GM13977 (cell line): ENCODE data around the gene ACTMAP.

ENCODE experiments used
- DNase-seq: peaks from one replicate; pipeline ENCODE4 v3.0.0; 2012; ENCODE audit warnings: low spot score
- in situ Hi-C: fragments of 300-500 bp; cut with MboI; formaldehyde crosslinking; loops from one replicate; pipeline ENCODE4 v1.12.0; 2022; ENCODE audit warnings: low sequenced_read_pairs, low pct_unique_long_range_greater_than_20kb, mixed read lengths, inconsistent platforms; ENCODE audit not compliant: unreplicated experiment
- TF ChIP-seq, protein P1 (sequence below): IDR thresholded peaks from 2 replicates; pipeline ENCODE4 v1.5.1; 2012; ENCODE audit warnings: mild to moderate bottlenecking, control low read depth; ENCODE audit not compliant: insufficient read depth; ENCODE audit errors: extremely low read depth, missing control alignments

The ACTMAP gene

DNA sequence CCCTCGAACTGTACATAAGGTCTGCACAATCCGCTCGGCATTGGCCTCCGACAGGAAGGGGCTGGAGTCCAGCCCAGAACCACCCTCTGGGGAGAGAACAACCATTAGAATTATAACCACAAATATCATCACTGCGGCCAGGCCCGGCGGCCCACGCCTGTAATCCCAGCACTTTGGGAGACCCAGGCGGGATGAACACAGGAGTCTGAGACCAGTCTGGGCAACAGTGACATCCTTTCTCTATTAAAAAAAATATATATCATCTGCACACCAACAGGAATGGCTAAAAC, 45.0 kb downstream of the ACTMAP start:
- no peak for DNase-seq
- in situ Hi-C loops = no loop called here
- TF ChIP-seq, protein P1, sequence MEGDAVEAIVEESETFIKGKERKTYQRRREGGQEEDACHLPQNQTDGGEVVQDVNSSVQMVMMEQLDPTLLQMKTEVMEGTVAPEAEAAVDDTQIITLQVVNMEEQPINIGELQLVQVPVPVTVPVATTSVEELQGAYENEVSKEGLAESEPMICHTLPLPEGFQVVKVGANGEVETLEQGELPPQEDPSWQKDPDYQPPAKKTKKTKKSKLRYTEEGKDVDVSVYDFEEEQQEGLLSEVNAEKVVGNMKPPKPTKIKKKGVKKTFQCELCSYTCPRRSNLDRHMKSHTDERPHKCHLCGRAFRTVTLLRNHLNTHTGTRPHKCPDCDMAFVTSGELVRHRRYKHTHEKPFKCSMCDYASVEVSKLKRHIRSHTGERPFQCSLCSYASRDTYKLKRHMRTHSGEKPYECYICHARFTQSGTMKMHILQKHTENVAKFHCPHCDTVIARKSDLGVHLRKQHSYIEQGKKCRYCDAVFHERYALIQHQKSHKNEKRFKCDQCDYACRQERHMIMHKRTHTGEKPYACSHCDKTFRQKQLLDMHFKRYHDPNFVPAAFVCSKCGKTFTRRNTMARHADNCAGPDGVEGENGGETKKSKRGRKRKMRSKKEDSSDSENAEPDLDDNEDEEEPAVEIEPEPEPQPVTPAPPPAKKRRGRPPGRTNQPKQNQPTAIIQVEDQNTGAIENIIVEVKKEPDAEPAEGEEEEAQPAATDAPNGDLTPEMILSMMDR = no peak

- in situ Hi-C loops = no loop called here
- TF ChIP-seq, protein P1 = no peak
- DNase-seq = no peak
Measured at GRCh38 chr19:40704491-40705361, 45.6 kb downstream of the ACTMAP start.

GRCh38 chr19:40703029-40703755, 47.1 kb downstream of the ACTMAP start:
- DNase-seq = no peak
- TF ChIP-seq, protein P1 = no peak
- in situ Hi-C loops = no loop called here

DNA sequence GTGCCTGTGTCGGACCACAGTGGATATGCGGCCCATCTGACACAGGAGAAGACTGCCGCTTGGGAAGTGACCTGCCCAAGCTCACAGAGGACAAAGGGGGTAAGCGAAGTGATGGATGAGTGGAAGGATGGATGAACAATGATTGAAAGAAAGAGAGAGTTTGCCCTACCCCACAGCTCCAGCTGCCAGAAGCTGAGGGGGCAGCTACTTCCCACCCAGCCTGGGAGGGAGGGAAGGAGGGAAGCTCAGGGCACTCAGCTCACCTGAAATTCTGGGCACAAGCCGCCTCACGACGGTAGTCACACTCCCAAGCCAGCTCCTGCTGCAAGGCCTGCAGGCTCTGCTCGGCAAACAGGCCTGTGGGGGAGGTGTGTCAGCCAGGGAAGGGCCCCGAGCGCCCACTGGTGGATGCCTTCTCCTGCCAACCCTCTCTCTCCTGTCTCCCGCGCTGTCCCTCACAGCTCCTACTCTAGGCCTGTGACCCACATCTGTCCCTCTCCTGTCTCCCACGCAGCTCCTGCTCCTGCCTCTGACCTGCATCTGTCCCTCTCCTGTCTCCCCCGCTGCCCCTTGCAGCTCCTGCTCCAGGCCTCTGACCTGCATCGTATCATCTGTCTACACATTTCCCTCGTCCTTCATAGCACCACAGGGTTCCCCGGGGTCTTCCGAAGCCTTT, 47.8 kb downstream of the ACTMAP start:
- TF ChIP-seq, protein P1 = no peak
- no peak for DNase-seq
- in situ Hi-C loops = no loop called here

- TF ChIP-seq, protein P1 = no peak
- in situ Hi-C loops = no loop called here
- no peak for DNase-seq
Measured at GRCh38 chr19:40701758-40702157, 48.5 kb downstream of the ACTMAP start.

- DNase-seq = no peak
- in situ Hi-C loops = no loop called here
- TF ChIP-seq, protein P1 = no peak
Measured at GRCh38 chr19:40700083-40700482, 50.2 kb downstream of the ACTMAP start.
